ENCODE measurements around the gene CEP112. TPM values are rescaled to one million over a fixed set of nuclear protein-coding genes. Genes with fewer than 3 reads are reported as not detected.
"Not testable (repeated sequence)": the region's sequence is repeated elsewhere in the genome, so short reads cannot be mapped to it uniquely, and the experiment has no call there.

The CEP112 gene
- polyA plus RNA-seq, 2 donors, result 1.6 to 3.1 TPM

- H3K4me1 ChIP-seq (ENCODE audit: control insufficient read depth in 2 of 2, insufficient read depth in 2 of 2, low read length in 1 of 2), result no peaks in the 10 kb centered on the region
- no peaks in the 10 kb centered on the region for H3K36me3 ChIP-seq (ENCODE audit: control insufficient read depth in 2 of 2, insufficient read depth in 2 of 2, low read length in 1 of 2)
- no peaks in the 10 kb centered on the region for H3K27me3 ChIP-seq (ENCODE audit: control insufficient read depth in 1 of 2, insufficient read depth in 2 of 2, low read length in 2 of 2)
- WGBS, 2 donors, result 84 to 85% methylated on average over 3 of the region's 3 CpGs
- H3K4me3 ChIP-seq (ENCODE audit: low read depth in 1 of 2, low read length in 2 of 2), result no peak overlapping the region
- H3K27ac ChIP-seq (ENCODE audit: low read depth in 2 of 2, low read length in 1 of 2), result no peak overlapping the region
- no peaks in the 10 kb centered on the region for H3K9me3 ChIP-seq (ENCODE audit: control insufficient read depth in 2 of 2, insufficient read depth in 1 of 2, low read depth in 1 of 2, low read length in 1 of 2)
Measured at GRCh38 chr17:66169839-66170238, 22.1 kb downstream of the CEP112 start.

- H3K27ac ChIP-seq (ENCODE audit: low read depth in 2 of 2, low read length in 1 of 2), result no peak overlapping the region
- H3K36me3 ChIP-seq (ENCODE audit: control insufficient read depth in 2 of 2, insufficient read depth in 2 of 2, low read length in 1 of 2), result no peaks in the 10 kb centered on the region
- 66 to 75% methylated on average over 5 of the region's 5 CpGs for WGBS, 2 donors
- no peaks in the 10 kb centered on the region for H3K9me3 ChIP-seq (ENCODE audit: control insufficient read depth in 2 of 2, insufficient read depth in 1 of 2, low read depth in 1 of 2, low read length in 1 of 2)
- H3K4me3 ChIP-seq (ENCODE audit: low read depth in 1 of 2, low read length in 2 of 2), result no peak overlapping the region
- no peaks in the 10 kb centered on the region for H3K4me1 ChIP-seq (ENCODE audit: control insufficient read depth in 2 of 2, insufficient read depth in 2 of 2, low read length in 1 of 2)
- no peaks in the 10 kb centered on the region for H3K27me3 ChIP-seq (ENCODE audit: control insufficient read depth in 1 of 2, insufficient read depth in 2 of 2, low read length in 2 of 2)
Measured at GRCh38 chr17:66167189-66167815, 24.6 kb downstream of the CEP112 start.

GRCh38 chr17:66165537-66166123 is 26.3 kb downstream of the CEP112 start:
- H3K9me3 ChIP-seq (ENCODE audit: control insufficient read depth in 2 of 2, insufficient read depth in 1 of 2, low read depth in 1 of 2, low read length in 1 of 2), result no peaks in the 10 kb centered on the region
- H3K27ac ChIP-seq (ENCODE audit: low read depth in 2 of 2, low read length in 1 of 2), result no peak overlapping the region
- no peaks in the 10 kb centered on the region for H3K4me1 ChIP-seq (ENCODE audit: control insufficient read depth in 2 of 2, insufficient read depth in 2 of 2, low read length in 1 of 2)
- no peak overlapping the region for H3K4me3 ChIP-seq (ENCODE audit: low read depth in 1 of 2, low read length in 2 of 2)
- no peaks in the 10 kb centered on the region for H3K27me3 ChIP-seq (ENCODE audit: control insufficient read depth in 1 of 2, insufficient read depth in 2 of 2, low read length in 2 of 2)
- H3K36me3 ChIP-seq (ENCODE audit: control insufficient read depth in 2 of 2, insufficient read depth in 2 of 2, low read length in 1 of 2), result no peaks in the 10 kb centered on the region

- 85 to 88% methylated on average over 4 of the region's 4 CpGs for WGBS, 2 donors
- H3K4me1 ChIP-seq (ENCODE audit: control insufficient read depth in 2 of 2, insufficient read depth in 2 of 2, low read length in 1 of 2), result not testable (repeated sequence)
Measured at GRCh38 chr17:66155055-66155454, 36.9 kb downstream of the CEP112 start.

GRCh38 chr17:66152756-66153155 is 39.2 kb downstream of the CEP112 start:
- Histone ChIP-seq H3K9me3 (ENCODE audit: control insufficient read depth in 2 of 2, insufficient read depth in 1 of 2, low read depth in 1 of 2, low read length in 1 of 2) (no peaks in the 10 kb centered on the region), H3K27me3 (ENCODE audit: control insufficient read depth in 1 of 2, insufficient read depth in 2 of 2, low read length in 2 of 2) (no peaks in the 10 kb centered on the region), H3K36me3 (ENCODE audit: control insufficient read depth in 2 of 2, insufficient read depth in 2 of 2, low read length in 1 of 2) (no peaks in the 10 kb centered on the region), H3K4me1 (ENCODE audit: control insufficient read depth in 2 of 2, insufficient read depth in 2 of 2, low read length in 1 of 2) (no peaks in the 10 kb centered on the region), H3K27ac (ENCODE audit: low read depth in 2 of 2, low read length in 1 of 2) (no peak overlapping the region), H3K4me3 (ENCODE audit: low read depth in 1 of 2, low read length in 2 of 2) (no peak overlapping the region)
- 79 to 86% methylated on average over 2 of the region's 2 CpGs for WGBS, 2 donors

More at GRCh38 chr17:66155055-66155454, 36.9 kb downstream of the CEP112 start:
- H3K36me3 ChIP-seq (ENCODE audit: control insufficient read depth in 2 of 2, insufficient read depth in 2 of 2, low read length in 1 of 2); H3K27ac ChIP-seq (ENCODE audit: low read depth in 2 of 2, low read length in 1 of 2); H3K27me3 ChIP-seq (ENCODE audit: control insufficient read depth in 1 of 2, insufficient read depth in 2 of 2, low read length in 2 of 2); H3K9me3 ChIP-seq (ENCODE audit: control insufficient read depth in 2 of 2, insufficient read depth in 1 of 2, low read depth in 1 of 2, low read length in 1 of 2); H3K4me3 ChIP-seq (ENCODE audit: low read depth in 1 of 2, low read length in 2 of 2): not testable (repeated sequence)

GRCh38 chr17:66150708-66151107 is 41.2 kb downstream of the CEP112 start:
- H3K36me3 ChIP-seq (ENCODE audit: control insufficient read depth in 2 of 2, insufficient read depth in 2 of 2, low read length in 1 of 2), result no peaks in the 10 kb centered on the region
- no peaks in the 10 kb centered on the region for H3K4me1 ChIP-seq (ENCODE audit: control insufficient read depth in 2 of 2, insufficient read depth in 2 of 2, low read length in 1 of 2)
- H3K4me3 ChIP-seq (ENCODE audit: low read depth in 1 of 2, low read length in 2 of 2), result no peak overlapping the region
- H3K27ac ChIP-seq (ENCODE audit: low read depth in 2 of 2, low read length in 1 of 2), result no peak overlapping the region
- no peaks in the 10 kb centered on the region for H3K9me3 ChIP-seq (ENCODE audit: control insufficient read depth in 2 of 2, insufficient read depth in 1 of 2, low read depth in 1 of 2, low read length in 1 of 2)
- H3K27me3 ChIP-seq (ENCODE audit: control insufficient read depth in 1 of 2, insufficient read depth in 2 of 2, low read length in 2 of 2), result no peaks in the 10 kb centered on the region

GRCh38 chr17:66149562-66149961 is 42.4 kb downstream of the CEP112 start:
- H3K36me3 ChIP-seq (ENCODE audit: control insufficient read depth in 2 of 2, insufficient read depth in 2 of 2, low read length in 1 of 2), result no peaks in the 10 kb centered on the region
- no peak overlapping the region for H3K27ac ChIP-seq (ENCODE audit: low read depth in 2 of 2, low read length in 1 of 2)
- no peaks in the 10 kb centered on the region for H3K4me1 ChIP-seq (ENCODE audit: control insufficient read depth in 2 of 2, insufficient read depth in 2 of 2, low read length in 1 of 2)
- H3K4me3 ChIP-seq (ENCODE audit: low read depth in 1 of 2, low read length in 2 of 2), result no peak overlapping the region
- no peaks in the 10 kb centered on the region for H3K9me3 ChIP-seq (ENCODE audit: control insufficient read depth in 2 of 2, insufficient read depth in 1 of 2, low read depth in 1 of 2, low read length in 1 of 2)
- no peaks in the 10 kb centered on the region for H3K27me3 ChIP-seq (ENCODE audit: control insufficient read depth in 1 of 2, insufficient read depth in 2 of 2, low read length in 2 of 2)

- Histone ChIP-seq H3K4me1 (ENCODE audit: control insufficient read depth in 2 of 2, insufficient read depth in 2 of 2, low read length in 1 of 2) (no peaks in the 10 kb centered on the region), H3K27me3 (ENCODE audit: control insufficient read depth in 1 of 2, insufficient read depth in 2 of 2, low read length in 2 of 2) (no peaks in the 10 kb centered on the region), H3K9me3 (ENCODE audit: control insufficient read depth in 2 of 2, insufficient read depth in 1 of 2, low read depth in 1 of 2, low read length in 1 of 2) (no peaks in the 10 kb centered on the region), H3K27ac (ENCODE audit: low read depth in 2 of 2, low read length in 1 of 2) (no peak overlapping the region), H3K4me3 (ENCODE audit: low read depth in 1 of 2, low read length in 2 of 2) (no peak overlapping the region), H3K36me3 (ENCODE audit: control insufficient read depth in 2 of 2, insufficient read depth in 2 of 2, low read length in 1 of 2) (no peaks in the 10 kb centered on the region)
- WGBS, 2 donors, result 95 to 96% methylated on average over 4 of the region's 4 CpGs
Measured at GRCh38 chr17:66146394-66146793, 45.5 kb downstream of the CEP112 start.

GRCh38 chr17:66143657-66144282 is 48.2 kb downstream of the CEP112 start:
- Histone ChIP-seq H3K4me3 (ENCODE audit: low read depth in 1 of 2, low read length in 2 of 2) (no peak overlapping the region), H3K27ac (ENCODE audit: low read depth in 2 of 2, low read length in 1 of 2) (no peak overlapping the region), H3K36me3 (ENCODE audit: control insufficient read depth in 2 of 2, insufficient read depth in 2 of 2, low read length in 1 of 2) (no peaks in the 10 kb centered on the region), H3K9me3 (ENCODE audit: control insufficient read depth in 2 of 2, insufficient read depth in 1 of 2, low read depth in 1 of 2, low read length in 1 of 2) (no peaks in the 10 kb centered on the region), H3K27me3 (ENCODE audit: control insufficient read depth in 1 of 2, insufficient read depth in 2 of 2, low read length in 2 of 2) (no peaks in the 10 kb centered on the region), H3K4me1 (ENCODE audit: control insufficient read depth in 2 of 2, insufficient read depth in 2 of 2, low read length in 1 of 2) (no peaks in the 10 kb centered on the region)
- WGBS, 2 donors, result 71 to 75% methylated on average over 2 of the region's 2 CpGs

- H3K9me3 ChIP-seq (ENCODE audit: control insufficient read depth in 2 of 2, insufficient read depth in 1 of 2, low read depth in 1 of 2, low read length in 1 of 2), result peaks cover 0 to 3% of the 10 kb centered on the region in 2 donors
- H3K27me3 ChIP-seq (ENCODE audit: control insufficient read depth in 1 of 2, insufficient read depth in 2 of 2, low read length in 2 of 2), result no peaks in the 10 kb centered on the region
- no peaks in the 10 kb centered on the region for H3K4me1 ChIP-seq (ENCODE audit: control insufficient read depth in 2 of 2, insufficient read depth in 2 of 2, low read length in 1 of 2)
- WGBS, 2 donors, result 81 to 89% methylated on average over 7 of the region's 7 CpGs
- no peaks in the 10 kb centered on the region for H3K36me3 ChIP-seq (ENCODE audit: control insufficient read depth in 2 of 2, insufficient read depth in 2 of 2, low read length in 1 of 2)
- no peak overlapping the region for H3K27ac ChIP-seq (ENCODE audit: low read depth in 2 of 2, low read length in 1 of 2)
- H3K4me3 ChIP-seq (ENCODE audit: low read depth in 1 of 2, low read length in 2 of 2), result no peak overlapping the region
Measured at GRCh38 chr17:66142428-66142827, 49.5 kb downstream of the CEP112 start.
